ENCODE measurements around the gene NARF.
"Not testable (repeated sequence)": the region's sequence is repeated elsewhere in the genome, so short reads cannot be mapped to it uniquely, and the experiment has no call there.

The NARF gene

DNA sequence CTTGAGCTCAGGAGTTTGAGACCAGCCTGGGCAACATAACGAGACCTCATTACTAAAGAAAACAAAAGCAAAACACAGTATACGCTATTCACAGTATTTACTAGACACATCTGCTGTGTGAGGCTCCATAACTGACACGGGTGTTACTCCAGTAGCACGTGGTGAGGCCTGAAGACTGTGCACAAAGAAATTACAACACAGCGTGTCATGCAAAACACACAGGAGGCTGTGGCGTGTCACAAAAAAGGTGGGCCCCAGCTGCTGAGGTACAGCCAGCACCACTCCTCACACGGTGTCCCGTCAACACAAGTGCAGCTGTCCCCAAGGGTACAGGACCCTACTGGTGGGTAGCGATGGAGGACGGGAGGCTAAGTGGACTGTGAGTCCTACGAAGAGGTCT is 10.7 kb upstream of the NARF start:
- no peak for DNase-seq

DNA sequence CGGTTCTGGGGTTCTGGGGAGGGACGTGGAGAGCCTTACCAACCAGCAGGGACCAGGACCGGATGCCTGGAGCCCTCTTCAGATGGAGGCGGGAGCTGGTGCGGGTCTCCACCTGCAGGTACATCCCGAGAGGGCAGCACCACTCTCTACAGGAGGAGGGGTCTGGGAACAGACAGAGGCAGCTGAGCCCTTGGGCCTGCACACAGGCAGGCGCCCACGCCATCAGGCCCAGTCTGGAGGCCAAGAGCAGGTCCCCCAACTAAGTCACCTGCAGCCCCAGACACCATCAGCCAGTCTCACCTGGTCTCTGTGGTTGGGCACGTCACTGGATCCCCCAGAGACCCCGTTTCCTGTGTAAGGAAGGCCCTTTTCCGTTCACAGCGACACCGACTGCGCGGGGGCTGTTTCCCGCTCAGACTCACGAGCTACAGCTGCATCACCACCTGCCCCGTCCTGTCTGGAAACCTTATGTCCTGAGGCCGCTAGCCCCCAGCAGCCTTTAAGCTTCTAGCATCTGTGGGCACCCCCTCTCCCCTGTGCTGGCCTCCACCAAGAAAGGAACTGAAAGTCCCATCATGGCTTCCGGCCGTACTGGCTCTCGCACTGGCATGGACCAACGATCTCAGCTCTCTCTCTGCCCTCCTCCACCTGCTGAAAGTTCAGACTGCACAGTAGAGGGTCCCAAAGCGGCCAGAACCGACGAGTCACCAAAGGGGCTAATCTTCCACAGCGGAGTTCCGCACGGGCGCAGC is 9.2 kb upstream of the NARF start:
- peak; percentile 12 for DNase-seq

DNA sequence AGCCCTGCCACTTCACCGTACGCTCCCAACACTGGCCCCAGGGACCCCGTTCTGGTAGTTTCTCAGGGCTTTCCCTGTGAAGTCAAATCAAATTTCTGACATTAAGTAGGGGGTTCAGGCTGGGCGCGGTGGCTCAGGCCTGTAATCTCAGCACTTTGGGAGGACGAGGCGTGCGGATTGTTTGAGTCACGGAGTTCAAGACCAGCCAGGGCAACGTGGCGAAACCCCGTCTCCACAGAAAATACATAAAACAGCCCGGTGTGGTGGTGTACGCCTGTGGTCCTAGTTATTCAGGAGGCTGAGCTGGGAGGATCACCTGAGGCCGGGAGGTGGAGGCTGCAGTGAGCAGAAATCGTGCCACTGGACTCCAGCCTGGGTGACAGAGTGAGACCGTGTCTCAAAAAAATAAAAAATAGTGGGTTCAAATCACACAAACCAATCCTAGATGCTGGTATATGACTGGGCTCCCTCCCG is 8.6 kb upstream of the NARF start:
- DNase-seq = peak; percentile 29

DNA sequence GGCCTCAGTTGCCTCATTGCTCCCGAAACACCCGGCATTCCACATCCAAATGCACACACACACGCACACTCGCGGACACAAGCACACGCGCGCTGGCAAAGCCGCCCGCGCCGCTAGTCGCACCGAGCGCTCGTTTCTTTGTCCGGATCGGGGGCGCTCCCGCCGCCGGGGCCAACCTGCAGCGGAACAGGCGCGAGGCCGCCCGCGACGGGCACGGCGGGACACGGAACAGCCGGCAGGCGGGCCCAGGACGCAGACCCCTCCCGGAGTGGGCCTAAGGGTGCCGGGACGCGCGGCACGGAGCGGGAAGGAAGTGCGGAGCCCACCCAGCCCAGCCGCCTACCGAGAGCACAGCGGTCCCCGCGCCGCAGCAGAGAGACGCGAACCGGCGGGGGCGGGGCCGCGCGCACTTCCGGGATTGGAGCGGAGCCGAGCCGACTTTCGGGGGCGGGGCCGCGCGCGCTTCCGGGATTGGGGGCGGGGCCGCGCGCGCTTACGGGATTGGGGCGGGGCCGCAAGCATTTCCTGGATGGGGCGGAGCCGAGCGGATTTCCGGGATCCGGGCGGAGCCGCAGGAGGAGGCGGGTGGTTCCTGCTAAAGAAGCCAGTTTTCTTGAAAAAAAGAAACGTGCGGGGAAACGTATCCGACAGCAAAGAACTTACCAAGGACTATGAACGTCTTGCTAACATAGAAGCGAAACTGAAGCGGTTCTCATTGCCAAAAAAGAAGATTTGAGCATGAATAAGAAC is 8.0 kb upstream of the NARF start, which contains the start of gene CYBC1:
Gene CYBC1, minus strand, starts transcription at position 396 of the 750 bp plus-strand sequence. CDS start 1,498 bp downstream, outside the sequence.
- peak; percentile 92 for DNase-seq

DNA sequence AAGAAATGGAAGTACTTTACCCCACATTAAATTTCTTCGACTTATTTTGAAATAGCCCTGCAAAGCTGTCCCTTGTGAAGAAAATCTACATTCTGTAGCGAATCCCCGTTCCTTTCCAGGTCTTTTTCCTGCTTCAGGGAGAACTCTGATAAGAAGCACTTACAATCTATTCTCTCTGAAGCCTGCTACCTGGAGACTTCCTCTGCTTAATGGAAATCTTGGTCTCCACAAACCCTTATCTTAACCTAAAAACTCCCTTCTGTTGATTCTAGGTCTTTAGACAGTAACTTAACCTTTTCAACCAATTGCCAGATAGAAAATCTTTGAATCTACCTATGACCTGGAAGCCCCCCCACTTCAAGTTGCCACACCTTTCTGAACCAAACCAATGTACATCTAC is 6.4 kb upstream of the NARF start:
- DNase-seq = no peak

DNA sequence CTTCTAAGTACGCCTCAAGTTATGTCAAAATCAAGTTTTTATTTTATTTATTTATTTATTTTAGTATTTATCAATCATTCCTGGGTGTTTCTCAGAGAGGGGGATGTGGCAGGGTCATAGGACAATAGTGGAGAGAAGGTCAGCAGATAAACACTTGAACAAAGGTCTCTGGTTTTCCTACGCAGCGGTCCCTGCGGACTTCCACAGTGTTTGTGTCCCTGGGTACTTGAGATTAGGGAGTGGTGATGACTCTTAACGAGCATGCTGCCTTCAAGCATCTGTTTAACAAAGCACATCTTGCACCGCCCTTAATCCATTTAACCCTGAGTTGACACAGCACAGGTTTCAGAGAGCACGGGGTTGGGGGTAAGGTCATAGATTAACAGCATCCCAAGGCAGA is 5.4 kb upstream of the NARF start:
- DNase-seq = not testable (repeated sequence)

DNA sequence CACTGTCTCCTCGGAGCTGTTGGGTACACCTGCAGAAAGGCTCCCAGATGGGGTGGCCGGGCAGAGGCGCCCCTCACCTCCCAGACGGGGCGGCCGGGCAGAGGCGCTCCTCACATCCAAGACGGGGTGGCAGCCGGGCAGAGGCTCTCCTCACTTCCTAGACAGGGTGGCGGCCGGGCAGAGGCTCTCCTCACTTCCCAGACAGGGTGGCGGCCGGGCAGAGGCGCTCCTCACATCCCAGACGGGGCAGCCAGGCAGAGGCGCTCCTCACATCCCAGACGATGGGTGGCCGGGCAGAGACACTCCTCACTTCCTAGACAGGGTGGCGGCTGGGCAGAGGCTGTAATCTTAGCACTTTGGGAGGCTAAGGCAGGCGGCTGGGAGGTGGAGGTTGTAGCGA is 4.8 kb upstream of the NARF start:
- not testable (repeated sequence) for DNase-seq

DNA sequence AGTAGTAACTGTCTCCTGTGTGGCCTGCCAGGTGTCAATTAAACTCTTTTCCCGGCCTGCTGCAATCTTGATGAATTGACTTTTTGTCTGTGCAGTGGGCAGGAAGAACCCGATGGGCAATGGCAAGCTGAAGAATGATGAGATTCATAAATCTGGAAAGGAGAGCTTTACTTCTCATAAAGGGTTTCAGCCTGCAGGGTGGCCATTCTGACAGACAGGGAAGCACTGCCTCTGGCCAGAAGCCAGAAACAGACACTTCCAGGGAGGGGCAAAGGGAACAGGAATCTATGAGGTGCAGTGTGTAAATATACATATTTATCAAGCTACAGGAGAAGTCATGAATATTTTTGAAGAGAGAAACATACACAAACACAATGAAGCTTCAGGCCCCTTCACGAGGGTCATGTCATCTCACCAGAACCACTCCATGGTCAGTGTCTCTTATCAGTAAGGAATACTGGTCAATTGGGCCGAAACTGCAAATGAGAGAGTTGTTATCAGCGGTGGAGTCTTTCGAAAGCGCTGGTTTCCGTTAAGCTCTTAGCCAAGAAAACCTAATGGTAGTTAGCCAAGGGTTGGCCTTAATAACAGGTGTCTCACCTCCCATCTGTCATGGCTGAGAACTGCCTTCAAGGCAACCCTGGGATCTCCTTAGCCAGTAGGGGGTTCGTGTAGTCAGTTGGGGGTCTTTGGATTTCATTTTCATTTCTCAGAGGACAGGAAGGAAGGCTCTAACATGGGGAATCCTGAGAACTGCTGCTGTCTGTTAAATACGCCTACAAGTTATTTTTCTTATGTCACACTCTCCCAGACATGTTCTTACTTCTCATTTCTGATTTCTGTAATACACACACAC is 1.2 kb upstream of the NARF start:
- DNase-seq = peak; percentile 45

DNA sequence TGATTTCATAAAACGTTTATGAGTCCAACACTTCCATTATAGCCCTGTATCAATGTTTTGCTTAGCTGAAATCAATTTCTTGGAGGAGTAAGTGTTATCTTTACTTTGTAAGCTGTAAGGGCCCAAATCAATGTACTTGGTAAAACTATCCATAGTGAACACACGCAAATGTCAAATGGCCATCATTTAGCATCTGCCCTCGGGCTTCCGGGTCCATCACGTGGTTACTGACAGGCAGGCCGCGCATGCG is 687 bp upstream of the NARF start:
- peak; percentile 96 for DNase-seq

DNA sequence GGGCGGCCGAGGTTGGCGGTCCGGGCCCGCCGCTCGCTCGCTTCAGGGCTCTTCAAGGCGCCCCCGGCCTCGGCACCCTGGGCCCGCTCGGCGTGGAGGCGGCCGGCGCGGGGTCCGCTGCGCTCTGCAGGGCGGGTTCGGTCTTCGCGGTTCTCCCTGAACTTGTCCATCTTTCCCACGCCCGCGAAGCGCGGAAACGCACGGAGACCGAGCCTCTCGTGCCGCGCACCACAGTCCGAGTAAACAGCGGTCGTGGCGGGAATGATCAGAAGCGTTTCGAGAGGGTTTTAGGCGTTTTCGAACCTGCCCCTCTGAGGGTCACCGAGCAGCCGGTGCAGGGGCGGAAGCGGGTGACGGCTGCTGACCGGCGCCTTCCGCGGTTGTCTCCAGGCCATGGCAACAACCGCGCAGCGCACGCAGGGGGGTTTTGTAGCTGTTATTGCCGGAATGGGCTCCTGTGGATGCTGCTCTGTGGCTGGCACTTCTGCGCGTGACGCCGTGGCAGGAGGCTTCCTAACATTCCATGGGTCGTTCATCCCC is 414 bp downstream of the NARF start:
- peak; percentile 18 for DNase-seq

DNA sequence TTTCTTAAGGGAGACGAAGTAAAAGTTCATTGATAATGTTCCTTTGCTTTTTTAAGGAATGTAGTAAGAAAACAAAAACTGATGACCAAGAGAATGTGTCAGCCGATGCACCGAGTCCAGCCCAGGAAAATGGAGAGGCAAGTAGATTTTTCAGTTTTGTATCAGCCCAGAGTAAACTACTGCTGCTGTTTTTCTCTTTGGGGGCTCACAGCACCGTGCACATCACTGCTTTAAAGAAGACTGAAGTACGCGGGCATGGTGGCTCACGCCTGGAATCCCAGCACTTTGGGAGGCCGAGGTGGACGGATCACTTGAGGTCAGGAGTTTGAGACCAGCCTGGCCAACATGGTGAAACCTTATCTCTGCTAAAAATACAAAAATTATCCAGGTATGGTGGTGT is 1.4 kb downstream of the NARF start:
- not testable (repeated sequence) for DNase-seq

DNA sequence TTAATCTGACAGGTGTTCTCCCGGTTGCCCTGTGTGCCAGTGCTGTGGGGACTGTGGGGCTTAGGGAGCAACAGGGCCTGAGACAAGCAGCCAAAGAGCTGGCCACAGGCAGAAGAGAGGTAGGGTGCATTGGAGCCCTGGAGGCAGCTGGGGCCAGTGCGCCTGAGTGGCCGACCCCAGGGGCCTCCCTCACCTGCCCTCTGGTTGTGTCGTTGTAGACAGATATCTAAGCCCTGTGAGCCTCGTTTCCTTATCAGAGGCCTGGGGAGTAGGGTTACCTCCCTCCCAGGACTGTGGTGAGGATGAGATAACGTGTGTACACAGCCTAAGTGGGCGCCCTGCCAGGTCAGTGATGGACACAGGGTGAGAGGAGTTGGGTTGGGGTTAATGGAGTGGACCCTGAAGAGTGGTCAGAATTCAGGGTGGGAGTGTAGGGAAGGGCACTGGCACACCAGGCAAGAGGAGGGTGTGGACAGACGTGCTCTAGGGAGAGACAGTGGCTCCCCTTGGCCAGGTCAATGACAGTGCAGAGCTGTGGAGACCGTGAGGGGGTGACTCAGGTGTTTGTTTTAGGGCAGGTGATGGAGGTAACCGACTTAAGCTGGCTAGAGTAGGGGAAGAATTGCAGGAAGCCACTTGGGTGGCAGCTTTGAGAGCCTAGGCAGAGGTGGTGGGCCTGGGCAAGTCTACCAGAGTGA is 3.4 kb downstream of the NARF start:
- peak; percentile 96 for DNase-seq

DNA sequence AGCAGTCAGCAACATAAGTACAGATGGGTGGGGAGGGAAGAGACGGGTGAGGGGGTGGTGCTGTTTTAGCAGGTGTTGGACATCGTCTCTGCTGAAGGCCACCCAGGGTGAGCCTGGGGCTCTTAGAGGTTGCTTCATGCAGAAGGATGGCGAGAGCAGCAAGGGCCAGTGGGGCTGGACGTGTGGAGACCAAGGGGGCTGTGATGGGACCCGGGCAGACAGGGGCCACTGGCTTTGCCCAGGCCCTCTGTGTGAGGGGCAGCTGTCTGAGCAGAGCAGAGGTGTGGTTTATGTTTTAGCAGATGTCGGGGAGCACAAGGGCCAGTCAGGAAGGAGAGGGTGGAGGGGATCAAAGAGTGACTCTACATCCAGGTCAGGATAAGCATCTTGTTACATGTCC is 4.8 kb downstream of the NARF start:
- no peak for DNase-seq

DNA sequence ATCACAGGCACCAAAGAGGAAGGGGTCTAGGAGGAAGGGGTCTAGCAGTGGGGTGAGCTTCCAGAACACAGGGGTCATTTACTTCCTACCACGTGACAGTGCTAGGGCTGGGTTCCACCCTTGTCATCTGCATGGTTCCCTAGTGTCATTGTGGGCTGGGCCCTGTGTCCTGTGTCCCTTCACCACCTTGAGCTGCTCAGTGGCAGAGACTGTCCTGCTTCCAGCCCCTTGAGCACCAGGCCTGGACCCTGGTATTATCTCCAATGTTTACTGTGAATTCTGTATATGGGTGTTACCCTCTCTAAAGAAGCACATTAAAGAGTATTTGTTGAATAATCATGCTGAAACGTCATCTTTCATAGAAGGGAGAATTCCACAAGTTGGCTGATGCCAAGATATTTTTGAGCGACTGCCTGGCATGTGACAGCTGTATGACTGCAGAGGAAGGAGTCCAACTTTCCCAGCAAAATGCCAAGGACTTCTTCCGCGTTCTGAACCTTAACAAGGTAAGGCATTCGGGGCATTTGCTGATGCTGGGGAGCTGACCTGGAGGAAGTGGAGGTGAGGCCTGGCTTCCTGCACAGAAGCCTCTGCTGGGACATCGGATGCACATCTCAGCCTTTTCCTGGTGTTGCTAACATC is 5.5 kb downstream of the NARF start:
- DNase-seq = no peak

DNA sequence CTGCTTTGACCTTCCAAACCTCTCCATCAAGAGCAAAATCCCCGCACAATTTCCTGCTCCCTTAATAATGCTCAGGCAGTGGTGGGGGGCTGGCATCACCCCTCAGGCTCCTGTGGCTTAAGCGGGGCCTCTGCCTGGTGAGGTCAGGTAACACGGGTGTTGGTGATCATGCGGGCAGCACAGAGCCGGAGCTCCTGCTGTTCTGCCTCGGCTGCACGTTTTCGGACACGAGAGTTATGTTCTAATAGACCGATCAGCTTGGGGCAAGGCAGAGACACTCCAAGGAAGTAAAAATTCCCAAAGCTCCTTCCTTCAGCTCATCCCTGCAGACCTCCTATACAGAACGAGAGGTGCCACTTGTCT is 6.0 kb downstream of the NARF start:
- DNase-seq = no peak

DNA sequence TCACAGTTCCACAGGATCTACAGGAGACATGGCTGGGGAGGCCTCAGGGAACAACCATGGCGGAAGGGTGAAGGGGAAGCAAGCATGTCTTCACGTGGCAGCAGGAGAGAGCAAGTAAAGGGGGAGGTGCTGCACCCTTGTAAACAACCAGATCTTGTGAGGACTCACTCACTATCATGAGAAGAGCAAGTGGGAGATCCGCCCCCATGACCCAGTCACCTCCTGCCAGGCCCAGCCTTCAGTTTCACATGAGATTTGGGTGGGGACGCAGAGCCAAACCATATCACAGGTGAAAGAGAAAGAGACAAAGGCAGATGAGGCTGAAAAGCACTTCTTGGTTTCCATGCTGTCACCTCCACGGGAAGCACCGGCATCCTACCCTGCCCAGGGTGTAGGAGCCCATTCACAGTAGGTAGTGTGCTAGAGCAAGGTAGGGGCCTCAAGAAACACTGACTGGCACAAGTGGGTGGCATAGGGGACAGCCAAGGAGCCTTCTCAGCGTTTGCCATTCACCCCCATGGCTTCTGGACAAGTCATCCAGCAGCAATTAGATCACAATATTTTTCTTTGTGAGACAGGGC is 6.6 kb downstream of the NARF start:
- peak; percentile 59 for DNase-seq

DNA sequence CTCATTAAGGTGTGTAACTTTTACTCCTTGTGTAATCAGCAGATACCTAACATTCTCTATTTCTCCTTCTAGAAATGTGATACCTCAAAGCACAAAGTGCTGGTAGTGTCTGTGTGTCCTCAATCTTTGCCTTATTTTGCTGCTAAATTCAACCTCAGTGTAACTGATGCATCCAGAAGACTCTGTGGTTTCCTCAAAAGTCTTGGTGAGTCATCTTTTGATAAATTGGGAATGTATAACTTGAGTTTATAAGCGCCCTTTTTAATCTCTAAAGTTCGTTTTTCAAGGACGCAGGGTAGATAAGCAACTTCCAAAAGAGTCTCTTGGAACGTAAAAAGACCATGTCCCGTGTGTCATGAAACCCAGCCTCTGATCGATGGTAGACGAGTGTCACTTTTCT is 10.2 kb downstream of the NARF start:
- no peak for DNase-seq

DNA sequence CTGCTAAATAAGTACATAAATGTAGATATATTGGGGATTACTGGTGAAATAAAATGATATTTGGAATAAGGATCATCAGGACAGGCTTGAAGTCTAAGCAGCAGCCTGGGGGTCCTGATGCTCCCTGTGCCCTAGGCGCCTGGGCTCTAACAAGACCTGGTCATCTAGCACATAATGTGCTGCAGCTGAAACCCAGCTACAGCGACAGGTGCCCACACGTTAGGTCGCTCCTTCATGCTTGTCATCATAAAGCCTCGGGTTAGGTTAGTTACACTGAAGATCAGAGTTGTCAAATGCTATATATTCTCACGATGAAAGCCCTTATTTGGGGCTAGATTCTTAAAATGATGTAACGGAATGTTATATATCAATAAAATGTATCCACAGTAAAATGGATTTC is 11.5 kb downstream of the NARF start:
- DNase-seq = no peak

DNA sequence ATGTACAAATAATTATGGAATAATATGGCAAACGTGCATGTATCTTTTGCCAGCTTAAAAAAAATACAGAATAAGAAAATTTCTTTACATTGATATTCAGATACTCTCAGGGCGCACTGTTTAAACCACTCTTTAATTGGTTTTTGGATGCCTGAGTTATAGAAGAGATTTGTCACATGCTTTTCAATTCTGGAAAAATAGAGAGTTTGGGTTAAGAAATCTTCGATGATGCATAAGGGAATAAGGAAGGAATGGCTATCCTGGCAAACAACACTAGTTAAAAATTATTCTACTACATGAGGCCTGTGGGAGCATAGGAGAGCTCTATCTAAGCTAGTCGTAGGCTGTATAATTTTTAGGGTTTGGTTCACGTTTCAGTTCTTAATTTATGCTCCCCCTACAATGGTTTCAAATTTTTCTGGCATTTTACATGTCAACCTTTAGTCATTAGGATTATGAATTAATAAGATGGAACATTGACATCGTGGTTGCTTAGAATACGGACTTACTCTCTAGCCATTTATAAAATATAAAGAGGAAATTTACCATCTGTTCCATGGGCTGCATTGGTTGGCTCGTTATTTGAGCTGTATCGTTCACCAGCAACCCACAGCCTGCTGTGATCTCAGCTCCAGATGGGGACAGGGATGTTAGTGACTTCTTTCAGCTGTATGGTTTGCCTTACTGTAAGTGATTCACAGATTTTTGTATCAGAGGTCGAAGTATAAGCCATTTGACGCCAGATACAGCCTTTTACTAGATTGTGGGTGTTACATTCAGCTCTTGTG is 15.9 kb downstream of the NARF start:
- no peak for DNase-seq

DNA sequence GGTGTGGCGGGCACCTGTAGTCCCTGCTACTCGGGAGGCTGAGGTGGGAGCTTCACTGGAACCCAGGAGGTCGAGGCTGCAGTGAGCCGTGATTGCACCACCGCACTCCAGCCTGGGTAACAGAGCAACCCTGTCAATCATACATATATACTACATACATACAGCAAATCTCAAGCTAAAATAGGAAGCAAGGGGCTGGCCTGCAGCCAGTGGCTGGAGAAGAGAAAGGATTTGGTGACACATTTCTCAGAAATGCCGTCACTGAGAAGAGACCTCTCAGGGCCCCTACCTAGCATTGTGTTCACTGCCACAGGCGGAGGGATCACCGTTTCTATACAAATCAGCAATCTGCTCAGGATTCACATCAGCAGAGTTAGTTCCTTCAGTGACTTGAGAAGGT is 16.9 kb downstream of the NARF start:
- no peak for DNase-seq

DNA sequence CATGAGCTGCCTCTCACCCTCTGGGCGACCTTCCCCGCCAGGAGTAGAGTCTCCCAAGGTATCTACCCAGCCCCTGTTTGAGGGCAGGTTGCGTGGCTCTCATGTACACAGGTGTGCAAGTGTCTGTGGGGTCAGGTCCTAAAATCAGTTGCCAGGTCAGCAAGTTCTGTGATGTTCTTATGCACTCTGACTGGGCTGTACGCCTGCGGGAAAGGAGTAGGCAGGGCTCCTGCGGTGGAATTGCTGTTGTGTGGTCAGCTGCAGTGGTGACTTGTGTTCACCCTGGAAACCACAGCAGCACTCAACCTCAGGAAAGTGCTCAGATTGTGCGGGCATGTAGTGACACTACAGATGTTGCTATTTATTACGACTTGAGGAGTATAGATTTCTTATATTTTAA is 19.4 kb downstream of the NARF start:
- no peak for DNase-seq
